ENCODE data around the gene SLC26A2. TPM values are rescaled to one million over a fixed set of nuclear protein-coding genes. Genes with fewer than 3 reads are reported as not detected.

SLC26A2 gene
- total and polyA plus RNA-seq, 2 of the 8 experiments (the other 6 are each of a cell fraction or from before 2014, with no cell fraction given): 3.7 to 11.4 TPM

DNA sequence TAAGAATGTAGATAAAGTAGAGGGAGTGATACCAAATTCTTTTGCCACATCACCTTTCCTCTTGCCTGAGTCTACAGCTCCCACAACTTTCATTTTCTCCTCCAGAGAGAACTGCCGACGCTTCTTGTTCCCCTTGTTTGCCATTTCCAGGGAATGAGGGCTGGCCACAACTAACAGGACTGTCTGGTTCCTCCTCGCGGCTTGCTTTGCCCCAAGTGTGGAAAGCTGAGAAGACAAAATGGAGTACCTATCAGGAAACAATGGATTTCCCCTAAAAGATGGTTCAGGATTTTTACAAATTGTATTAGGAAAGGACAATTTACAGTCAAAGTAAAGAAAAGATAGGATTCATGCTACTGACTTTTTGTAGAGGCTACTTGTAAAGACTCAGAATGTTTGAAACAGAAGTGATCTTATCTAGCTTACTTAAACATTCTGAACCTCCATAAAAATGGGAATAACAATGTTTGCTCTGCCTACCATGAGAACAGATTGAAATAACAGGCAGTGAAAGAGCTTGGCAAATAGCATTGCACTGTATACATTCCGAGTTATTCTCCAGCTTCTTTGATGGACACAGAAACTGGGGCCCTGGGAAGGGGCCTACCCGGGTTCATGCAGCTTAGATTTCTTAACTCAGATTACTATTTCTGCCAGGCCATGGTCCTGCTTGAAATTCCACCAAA, 35.8 kb downstream of the SLC26A2 start (continued):
- TF ChIP-seq RAD21 (IDR thresholded peaks at IDR 0.05 in 1 of 2, conservative IDR thresholded peaks at IDR 0.05 in 1 of 2; ENCODE audit: low read depth in 2 of 2, low read length in 2 of 2) (no peak), BRCA1 (IDR thresholded peaks at IDR 0.05; ENCODE audit: low read depth, low read length) (no peak), FOSL1 (IDR thresholded peaks at IDR 0.05; ENCODE audit: insufficient read depth, low read depth, low read length) (no peak), RFX5 (IDR thresholded peaks at IDR 0.05; ENCODE audit: borderline replicate concordance, low read depth, low read length) (no peak), CREB1 (IDR thresholded peaks at IDR 0.05) (no peak), SIRT6 (IDR thresholded peaks at IDR 0.05; ENCODE audit: low read length) (no peak), SIX5 (IDR thresholded peaks at IDR 0.05; ENCODE audit: low read depth, low read length) (no peak)
- TF ChIP-seq, protein P1, sequence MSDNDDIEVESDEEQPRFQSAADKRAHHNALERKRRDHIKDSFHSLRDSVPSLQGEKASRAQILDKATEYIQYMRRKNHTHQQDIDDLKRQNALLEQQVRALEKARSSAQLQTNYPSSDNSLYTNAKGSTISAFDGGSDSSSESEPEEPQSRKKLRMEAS (IDR thresholded peaks at IDR 0.05): no peak
